WERI-Rb-1 (cell line): ENCODE measurements around the gene NCF1.
"Not testable (repeated sequence)": the region's sequence is repeated elsewhere in the genome, so short reads cannot be mapped to it uniquely, and the experiment has no call there.

Experiments
- DNase-seq: peaks from one replicate; pipeline ENCODE4 v3.0.0-alpha.2; 2020
- H3K27ac ChIP-seq: fragments of 250-450 bp; sonication (Bioruptor Pico); 2 replicates; pipeline ENCODE4 v1.5.1; 2020; ENCODE audit warnings: mild to moderate bottlenecking, moderate library complexity
- H3K27me3 ChIP-seq: fragments of 250-450 bp; sonication (Bioruptor Pico); 2 replicates; pipeline ENCODE4 v1.5.1; 2021; ENCODE audit warnings: mild to moderate bottlenecking, low read depth, moderate library complexity; ENCODE audit not compliant: insufficient read depth, severe bottlenecking
- H3K36me3 ChIP-seq: fragments of 250-450 bp; sonication (Bioruptor Pico); 2 replicates; pipeline ENCODE4 v1.5.1; 2020; ENCODE audit warnings: mild to moderate bottlenecking, moderate library complexity
- H3K4me3 ChIP-seq: 2 replicates; pipeline ENCODE4 v1.5.1; 2011; ENCODE audit warnings: low read depth, mild to moderate bottlenecking, control low read depth, low read length
- H3K9me3 ChIP-seq: fragments of 250-450 bp; sonication (Bioruptor Pico); 2 replicates; pipeline ENCODE4 v1.5.1; 2021; ENCODE audit warnings: mild to moderate bottlenecking, moderate library complexity; ENCODE audit not compliant: severe bottlenecking
- CTCF ChIP-seq: IDR thresholded peaks from 2 replicates; pipeline ENCODE4 v1.5.1; 2011; ENCODE audit warnings: low read depth, mild to moderate bottlenecking, control low read depth, inconsistent platforms, low read length

NCF1 gene

DNA sequence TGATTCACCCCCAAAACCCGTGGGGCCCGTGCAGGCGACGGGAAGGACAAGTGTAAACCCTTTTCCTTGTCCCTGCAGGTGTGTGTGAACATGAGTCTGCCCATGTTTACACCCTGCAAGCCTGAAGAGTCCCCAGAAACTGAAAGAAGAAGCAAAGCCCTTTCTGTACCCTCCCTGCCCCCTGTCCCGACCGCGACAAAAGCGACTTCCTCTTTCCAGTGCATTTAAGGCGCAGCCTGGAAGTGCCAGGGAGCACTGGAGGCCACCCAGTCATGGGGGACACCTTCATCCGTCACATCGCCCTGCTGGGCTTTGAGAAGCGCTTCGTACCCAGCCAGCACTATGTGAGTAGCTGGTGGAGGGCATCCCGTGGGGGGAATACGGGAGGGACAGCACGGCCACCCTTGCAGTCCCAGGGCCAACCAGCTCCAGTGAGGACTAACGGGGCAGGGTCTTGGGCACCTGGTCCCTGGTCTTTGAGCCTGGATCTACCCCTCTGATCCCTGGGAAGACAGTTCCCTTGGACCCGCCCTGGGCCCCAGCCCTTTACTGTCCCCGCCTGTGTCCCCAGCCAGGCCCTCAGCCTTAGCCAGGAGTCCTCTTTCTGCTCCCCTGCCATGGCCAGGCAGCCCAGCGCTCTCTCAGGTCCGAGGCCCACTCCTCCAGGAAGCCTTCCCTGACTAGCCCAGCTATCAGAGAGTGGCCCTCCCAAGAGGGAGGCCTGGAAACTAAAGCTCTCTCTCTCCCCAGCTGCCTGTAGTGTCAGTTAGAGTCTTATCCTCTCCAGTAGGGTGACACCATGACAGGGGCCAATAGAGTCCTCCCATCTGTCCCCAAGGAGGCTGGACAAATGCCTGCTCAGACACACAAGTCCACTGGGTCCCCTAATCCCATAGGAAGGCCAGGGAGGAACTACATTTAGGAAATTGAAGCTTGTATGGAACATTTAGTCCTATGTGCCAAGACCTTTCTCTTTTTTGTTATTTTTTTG is at the start of gene NCF1:
NCF1 (plus strand) TSS at position 252 of the 991 bp plus-strand sequence; CDS start at position 273, 21 bp downstream.
- DNase-seq, H3K36me3 ChIP-seq, H3K27ac ChIP-seq: not testable (repeated sequence)

GRCh38 chr7:74725840-74726239 is 48.0 kb upstream of the NCF1 start:
- peaks cover 22% of the 10 kb centered on the region for H3K36me3 ChIP-seq
- H3K9me3 ChIP-seq: no peaks in the 10 kb centered on the region
- H3K27me3 ChIP-seq: no peaks in the 10 kb centered on the region
- H3K27ac ChIP-seq: no peak overlapping the region
- no peak for DNase-seq
- no peak overlapping the region for H3K4me3 ChIP-seq
- TF ChIP-seq CTCF: no peak

More for the DNA sequence above, at the start of gene NCF1:
- H3K27me3 ChIP-seq, H3K4me3 ChIP-seq, H3K9me3 ChIP-seq: not testable (repeated sequence)

- Histone ChIP-seq H3K27me3 (no peaks in the 10 kb centered on the region), H3K27ac (no peak overlapping the region), H3K36me3 (peaks cover 18% of the 10 kb centered on the region), H3K4me3 (no peak overlapping the region), H3K9me3 (no peaks in the 10 kb centered on the region)
- DNase-seq: no peak
- no peak for TF ChIP-seq CTCF
These were observed 47.3 kb upstream of the NCF1 start for GRCh38 chr7:74726309-74727101.

GRCh38 chr7:74728686-74729085 is 45.1 kb upstream of the NCF1 start:
- not testable (repeated sequence) for H3K27ac ChIP-seq, DNase-seq, H3K4me3 ChIP-seq, H3K27me3 ChIP-seq, H3K9me3 ChIP-seq, H3K36me3 ChIP-seq

DNA sequence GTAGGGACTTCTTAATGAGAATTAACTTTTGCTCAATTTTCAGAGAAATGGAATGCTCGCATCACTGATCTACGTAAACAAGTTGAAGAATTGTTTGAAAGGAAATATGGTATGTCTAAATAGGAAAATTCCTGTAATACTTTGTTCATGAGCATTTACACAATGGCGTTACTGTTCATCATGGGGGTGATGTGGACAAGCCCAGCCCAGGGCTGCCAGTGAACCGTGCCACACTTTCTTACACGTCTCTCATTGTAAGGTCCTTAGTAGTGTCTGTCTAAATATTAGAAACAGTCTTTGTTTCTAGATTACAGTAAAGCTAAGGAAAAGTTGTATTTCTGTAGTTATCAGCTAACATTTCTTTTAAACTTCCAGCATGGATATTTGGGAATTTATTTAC is 43.6 kb upstream of the NCF1 start:
- H3K4me3 ChIP-seq: not testable (repeated sequence)

DNA sequence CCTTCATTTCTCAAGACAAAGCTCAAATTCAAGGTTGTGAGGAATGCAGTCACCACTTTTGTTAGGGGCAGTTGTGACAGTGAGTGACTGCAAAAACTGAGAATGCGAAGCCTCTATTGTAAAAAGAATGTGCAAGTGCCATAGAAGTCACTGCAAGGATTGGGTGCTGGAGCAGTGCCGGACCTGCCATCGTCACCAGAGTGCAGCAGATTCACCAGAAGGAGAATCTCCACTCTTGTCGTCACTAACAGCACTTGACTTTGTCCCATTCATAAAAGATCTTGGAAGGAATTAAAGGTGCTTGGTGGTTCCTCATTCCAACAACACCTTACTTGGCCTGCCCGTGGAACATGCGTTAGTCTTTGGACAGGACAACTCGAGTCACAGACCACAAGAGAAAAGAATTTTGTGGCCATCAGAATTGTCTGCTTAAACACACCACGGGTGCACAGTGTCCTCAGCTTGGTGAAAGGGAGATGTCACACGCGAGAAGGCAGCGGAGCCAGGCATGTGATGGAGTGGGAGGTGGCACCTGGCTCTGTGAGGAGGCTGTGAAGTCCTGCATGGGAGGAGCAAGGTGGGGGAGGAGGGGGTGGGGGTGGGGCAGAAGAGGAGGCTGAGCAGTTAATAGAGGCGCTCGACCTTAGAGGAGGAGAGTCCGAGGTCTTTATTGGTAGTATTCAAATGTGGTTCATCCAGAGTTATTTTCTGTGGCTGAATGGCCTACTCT is 33.7 kb upstream of the NCF1 start:
- H3K9me3 ChIP-seq, DNase-seq, H3K4me3 ChIP-seq, H3K27me3 ChIP-seq, H3K27ac ChIP-seq, H3K36me3 ChIP-seq: not testable (repeated sequence)

More for the DNA sequence above, 43.6 kb upstream of the NCF1 start:
- H3K36me3 ChIP-seq, H3K9me3 ChIP-seq, H3K27me3 ChIP-seq, H3K27ac ChIP-seq, DNase-seq: not testable (repeated sequence)

- not testable (repeated sequence) for DNase-seq, H3K27ac ChIP-seq, H3K9me3 ChIP-seq, H3K4me3 ChIP-seq, H3K27me3 ChIP-seq, H3K36me3 ChIP-seq
These were observed 29.8 kb upstream of the NCF1 start for GRCh38 chr7:74743936-74744557.

DNA sequence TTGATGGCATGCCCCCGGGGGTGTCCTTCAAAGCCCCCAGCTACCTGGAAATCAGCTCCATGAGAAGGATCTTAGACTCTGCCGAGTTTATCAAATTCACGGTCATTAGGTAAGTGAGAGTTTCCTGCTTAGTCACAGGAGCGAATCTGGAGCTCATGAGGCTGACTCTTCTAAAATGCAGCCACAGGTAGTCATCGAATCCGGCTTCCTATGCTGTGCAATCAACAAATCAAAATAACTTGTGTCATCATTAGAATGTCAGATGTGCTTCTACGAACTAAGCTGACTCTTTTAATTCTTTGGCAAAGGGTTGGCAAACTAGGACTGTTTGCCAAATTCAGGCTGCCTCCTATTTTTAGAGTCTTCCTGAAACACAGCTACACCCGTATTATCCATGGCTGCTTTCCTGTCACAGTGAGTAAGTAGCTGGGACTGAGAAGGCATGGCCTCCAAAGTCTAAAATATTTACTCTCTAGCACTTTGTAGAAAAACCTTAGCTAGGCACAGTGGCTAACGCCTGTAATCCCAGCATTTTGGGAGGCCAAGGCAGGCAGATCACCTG is 19.8 kb upstream of the NCF1 start:
- H3K27ac ChIP-seq, H3K27me3 ChIP-seq, H3K9me3 ChIP-seq, DNase-seq, H3K36me3 ChIP-seq, H3K4me3 ChIP-seq: not testable (repeated sequence)

DNA sequence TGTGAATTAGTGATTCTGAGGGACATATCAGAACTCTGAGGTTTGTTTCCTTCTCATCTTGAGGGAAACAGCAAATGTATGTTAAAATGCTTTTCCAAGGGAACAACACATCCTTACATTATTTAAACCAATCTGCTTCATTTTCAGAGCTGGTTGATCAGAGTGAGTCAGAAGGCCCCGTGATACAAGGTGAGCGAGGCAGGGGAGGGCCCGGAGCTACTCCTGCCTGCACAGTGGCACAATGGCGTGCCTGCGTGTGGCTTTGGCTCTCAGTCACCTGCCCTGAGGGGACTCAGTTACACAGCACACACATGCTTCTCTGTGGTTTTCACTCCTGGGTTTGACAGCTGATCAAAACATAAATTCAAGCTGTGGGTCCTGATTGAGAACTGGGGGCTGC is 17.1 kb upstream of the NCF1 start:
- H3K27me3 ChIP-seq, DNase-seq, H3K9me3 ChIP-seq, H3K36me3 ChIP-seq, H3K27ac ChIP-seq, H3K4me3 ChIP-seq: not testable (repeated sequence)

DNA sequence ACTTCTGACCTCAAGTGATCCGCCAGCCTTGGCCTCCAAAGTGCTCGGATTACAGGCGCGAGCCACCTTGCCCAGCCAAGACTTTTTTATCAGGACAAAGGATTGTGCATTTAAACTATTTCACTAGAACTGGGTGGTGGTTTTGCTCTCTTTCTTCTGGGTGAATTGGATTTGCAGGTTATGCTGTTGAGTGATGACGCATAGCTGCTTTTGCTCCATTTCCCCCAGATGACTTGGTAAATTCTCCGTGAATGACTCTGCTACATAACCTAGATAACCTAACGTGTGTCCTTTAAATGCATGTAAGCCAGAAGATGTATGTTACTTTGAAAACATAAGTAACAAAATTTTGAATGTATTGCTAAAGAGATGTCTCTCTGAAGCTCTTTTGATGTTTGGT is 15.5 kb upstream of the NCF1 start:
- not testable (repeated sequence) for H3K36me3 ChIP-seq, H3K27me3 ChIP-seq, H3K4me3 ChIP-seq, DNase-seq, H3K9me3 ChIP-seq, H3K27ac ChIP-seq

DNA sequence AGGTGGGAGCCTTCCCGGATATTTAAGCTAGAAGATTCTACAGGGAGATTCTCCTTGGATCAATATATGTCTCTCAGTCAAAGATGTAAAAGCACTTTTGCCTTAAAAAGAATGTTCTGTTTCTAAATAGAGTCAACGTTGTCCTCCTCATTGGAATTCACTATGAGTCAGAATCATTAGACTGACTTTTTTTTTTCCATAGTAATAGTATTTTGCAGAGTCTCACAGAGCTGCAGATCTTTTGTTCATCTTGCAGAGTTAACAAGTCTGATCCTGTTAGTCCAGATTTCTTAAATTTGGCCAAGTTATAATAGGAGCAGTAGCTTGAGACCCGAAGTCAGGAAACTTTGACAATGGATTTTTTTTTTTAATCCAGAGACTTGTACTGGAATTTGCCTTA is 14.8 kb upstream of the NCF1 start:
- H3K9me3 ChIP-seq, H3K27me3 ChIP-seq, H3K4me3 ChIP-seq, H3K27ac ChIP-seq, H3K36me3 ChIP-seq, DNase-seq: not testable (repeated sequence)
